Large intestine (tissue), 3 donors: ENCODE results near the gene PARVG. TPM values are rescaled to one million over a fixed set of nuclear protein-coding genes. Genes with fewer than 3 reads are reported as not detected.

Source experiments
- DNase-seq, 2 donors: peaks; one replicate each; pipeline versions ENCODE4 v3.0.0 to v3.0.0-alpha.2; 2013
- H3K27ac ChIP-seq: one replicate; pipeline ENCODE4 v1.5.1; 2013; ENCODE audit warnings: low read length
- H3K27me3 ChIP-seq: 2 replicates; pipeline ENCODE4 v1.6.1; 2013; ENCODE audit warnings: low read length; ENCODE audit not compliant: control insufficient read depth, insufficient read depth
- H3K36me3 ChIP-seq: 2 replicates; pipeline ENCODE4 v1.6.1; 2013; ENCODE audit warnings: low read length; ENCODE audit not compliant: control insufficient read depth, insufficient read depth
- H3K4me1 ChIP-seq: one replicate; pipeline ENCODE4 v1.6.1; 2013; ENCODE audit warnings: low read length; ENCODE audit not compliant: control insufficient read depth, insufficient read depth
- H3K4me3 ChIP-seq: one replicate; pipeline ENCODE4 v1.5.1; 2013; ENCODE audit warnings: low read length
- H3K9me3 ChIP-seq: one replicate; pipeline ENCODE4 v1.6.1; 2013; ENCODE audit warnings: mild to moderate bottlenecking, low read depth, low read length, moderate library complexity; ENCODE audit not compliant: control insufficient read depth
- WGBS: methylation state at CpG from one replicate; pipeline ENCODE4 v1.1.5; 2013; ENCODE audit warnings: low lambda C conversion rate; ENCODE audit not compliant: insufficient coverage; 5-methylcytosine and 5-hydroxymethylcytosine counted together
- polyA plus RNA-seq: library from polyadenylated mRNA; unstranded; fragments of 120-200 nt; gene quantifications from one replicate; pipeline ENCODE4 v1.2.1, GENCODE V29; 2013

The PARVG gene
- polyA plus RNA-seq, 1 donor, result 6.7 TPM

GRCh38 chr22:44154436-44154942, 26.2 kb upstream of the PARVG start:
- H3K4me3 ChIP-seq, result no peak overlapping the region
- no peak overlapping the region for H3K27ac ChIP-seq
- H3K36me3 ChIP-seq, result no peaks in the 10 kb centered on the region
- no peaks in the 10 kb centered on the region for H3K4me1 ChIP-seq
- WGBS, result no CpG with 5 or more reads among the region's 2 CpGs
- no peaks in the 10 kb centered on the region for H3K9me3 ChIP-seq
- no peak for DNase-seq
- H3K27me3 ChIP-seq, result no peaks in the 10 kb centered on the region

DNA sequence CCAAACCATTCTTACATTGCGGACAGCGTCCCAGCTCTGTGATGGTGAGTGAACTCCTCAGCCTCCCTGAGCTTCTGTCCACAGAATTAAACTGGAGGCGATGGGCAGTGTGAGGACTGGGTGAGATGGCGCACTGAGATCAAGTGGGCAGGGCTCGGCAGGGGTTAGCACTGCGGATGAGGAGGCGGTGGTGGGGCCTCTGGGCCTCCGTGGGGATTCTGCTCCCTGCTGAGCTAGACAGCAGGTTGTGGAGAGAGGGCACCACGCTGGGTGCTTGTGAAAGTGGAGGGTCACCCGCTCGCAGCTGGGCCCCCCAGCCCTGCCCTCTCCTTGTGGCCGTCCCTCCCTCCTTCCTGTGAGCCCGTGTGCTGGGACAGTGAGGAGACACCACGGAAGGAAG, 25.6 kb upstream of the PARVG start:
- Histone ChIP-seq H3K9me3 (no peaks in the 10 kb centered on the region), H3K36me3 (no peaks in the 10 kb centered on the region), H3K27me3 (no peaks in the 10 kb centered on the region), H3K4me1 (no peaks in the 10 kb centered on the region), H3K27ac (no peak overlapping the region), H3K4me3 (no peak overlapping the region)
- DNase-seq, result no peak
- WGBS, result no CpG with 5 or more reads among the region's 14 CpGs

GRCh38 chr22:44157916-44158618, 22.7 kb upstream of the PARVG start:
- no peaks in the 10 kb centered on the region for H3K36me3 ChIP-seq
- WGBS, result 88% methylated on average over 6 of the region's 13 CpGs
- H3K27ac ChIP-seq, result no peak overlapping the region
- no peaks in the 10 kb centered on the region for H3K27me3 ChIP-seq
- H3K9me3 ChIP-seq, result no peaks in the 10 kb centered on the region
- H3K4me1 ChIP-seq, result no peaks in the 10 kb centered on the region
- DNase-seq, result no peak
- H3K4me3 ChIP-seq, result no peak overlapping the region

GRCh38 chr22:44158816-44159215, 21.9 kb upstream of the PARVG start:
- WGBS, result no CpG with 5 or more reads among the region's 8 CpGs
- Histone ChIP-seq H3K27me3 (no peaks in the 10 kb centered on the region), H3K36me3 (no peaks in the 10 kb centered on the region), H3K27ac (no peak overlapping the region), H3K9me3 (no peaks in the 10 kb centered on the region), H3K4me1 (no peaks in the 10 kb centered on the region), H3K4me3 (no peak overlapping the region)
- DNase-seq, result no peak

- Histone ChIP-seq H3K27ac (no peak overlapping the region), H3K4me3 (no peak overlapping the region), H3K4me1 (no peaks in the 10 kb centered on the region), H3K27me3 (no peaks in the 10 kb centered on the region), H3K9me3 (no peaks in the 10 kb centered on the region), H3K36me3 (no peaks in the 10 kb centered on the region)
- 67% methylated on average over 1 of the region's 7 CpGs for WGBS
- DNase-seq, result no peak
Measured at GRCh38 chr22:44159221-44159620, 21.5 kb upstream of the PARVG start.

DNA sequence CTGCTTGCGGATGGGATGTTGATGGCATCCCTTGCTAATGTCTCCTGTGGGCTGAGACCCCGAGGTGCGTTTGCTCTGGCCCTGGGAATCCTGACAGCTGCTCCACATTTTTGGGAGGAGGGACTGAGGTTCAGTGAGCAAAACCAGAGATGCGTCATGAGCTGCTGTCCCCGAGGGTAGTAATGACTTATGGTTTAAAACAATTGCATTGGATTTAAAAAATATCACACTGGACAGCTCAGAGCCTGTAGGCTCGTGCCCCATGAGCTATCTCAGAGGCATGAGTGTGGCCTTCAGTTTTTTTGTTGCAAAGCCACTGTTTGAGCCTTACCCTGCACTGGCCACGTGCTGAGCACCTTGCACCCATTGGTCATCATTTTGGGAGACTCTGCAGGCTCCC, 20.9 kb upstream of the PARVG start:
- Histone ChIP-seq H3K27me3 (no peaks in the 10 kb centered on the region), H3K27ac (no peak overlapping the region), H3K4me3 (no peak overlapping the region), H3K4me1 (no peaks in the 10 kb centered on the region), H3K36me3 (no peaks in the 10 kb centered on the region), H3K9me3 (no peaks in the 10 kb centered on the region)
- DNase-seq, result no peak
- no CpG with 5 or more reads among the region's 7 CpGs for WGBS

DNA sequence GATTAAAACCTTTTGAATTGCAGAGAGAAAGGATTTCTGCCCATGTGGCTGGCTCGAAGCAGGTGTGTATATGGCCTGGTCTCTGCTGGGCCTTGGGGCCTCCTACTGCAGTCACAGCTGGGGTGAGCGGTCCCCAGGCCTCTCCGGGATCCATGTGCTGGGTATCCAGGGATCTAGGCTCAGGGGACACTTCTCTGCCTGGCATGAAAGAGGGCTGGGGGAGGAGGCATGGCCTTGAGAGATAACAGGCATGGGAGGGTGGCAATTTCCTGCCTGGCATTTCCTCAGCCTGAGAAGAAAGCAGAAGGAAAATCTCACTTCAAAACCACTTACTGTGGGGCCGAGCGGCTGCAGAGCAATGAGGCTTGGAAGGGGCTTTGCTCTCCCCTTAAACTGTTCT, 20.3 kb upstream of the PARVG start:
- Histone ChIP-seq H3K27me3 (no peaks in the 10 kb centered on the region), H3K27ac (no peak overlapping the region), H3K4me1 (no peaks in the 10 kb centered on the region), H3K36me3 (no peaks in the 10 kb centered on the region), H3K4me3 (no peak overlapping the region), H3K9me3 (no peaks in the 10 kb centered on the region)
- DNase-seq, result no peak
- no CpG with 5 or more reads among the region's 5 CpGs for WGBS

GRCh38 chr22:44161673-44162072, 19.1 kb upstream of the PARVG start:
- Histone ChIP-seq H3K4me3 (no peak overlapping the region), H3K9me3 (no peaks in the 10 kb centered on the region), H3K27me3 (no peaks in the 10 kb centered on the region), H3K4me1 (no peaks in the 10 kb centered on the region), H3K36me3 (no peaks in the 10 kb centered on the region), H3K27ac (no peak overlapping the region)
- DNase-seq, result no peak
- WGBS, result no CpG with 5 or more reads among the region's 11 CpGs

DNA sequence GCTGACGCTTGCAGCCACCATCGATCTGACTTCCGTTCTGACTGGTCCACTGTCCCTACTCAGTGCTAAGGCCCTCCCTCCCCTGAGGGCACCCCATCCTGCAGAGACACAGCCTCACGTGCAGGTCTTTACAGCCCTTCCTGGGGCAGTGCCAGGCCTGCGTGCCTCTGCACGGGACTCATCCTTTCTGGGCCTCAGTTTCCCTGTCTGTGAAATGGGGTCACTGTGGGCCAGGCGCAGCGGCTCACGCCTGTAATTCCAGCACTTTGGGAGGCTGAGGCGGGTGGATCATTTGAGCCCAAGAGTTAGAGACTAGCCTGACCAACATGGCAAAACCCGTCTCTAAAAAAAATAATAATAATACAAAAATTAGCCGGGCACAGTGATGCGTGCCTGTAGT, 17.8 kb upstream of the PARVG start:
- Histone ChIP-seq H3K27ac (no peak overlapping the region), H3K4me1 (no peaks in the 10 kb centered on the region), H3K4me3 (no peak overlapping the region), H3K9me3 (no peaks in the 10 kb centered on the region), H3K27me3 (no peaks in the 10 kb centered on the region), H3K36me3 (no peaks in the 10 kb centered on the region)
- DNase-seq, result no peak
- no CpG with 5 or more reads among the region's 13 CpGs for WGBS

- no peaks in the 10 kb centered on the region for H3K27me3 ChIP-seq
- WGBS, result no CpG with 5 or more reads among the region's 18 CpGs
Measured at GRCh38 chr22:44163536-44163935, 17.2 kb upstream of the PARVG start.

GRCh38 chr22:44164031-44164430, 16.7 kb upstream of the PARVG start:
- Histone ChIP-seq H3K36me3 (no peaks in the 10 kb centered on the region), H3K9me3 (no peaks in the 10 kb centered on the region), H3K27ac (no peak overlapping the region), H3K27me3 (no peaks in the 10 kb centered on the region), H3K4me1 (no peaks in the 10 kb centered on the region), H3K4me3 (no peak overlapping the region)
- no CpG with 5 or more reads among the region's 11 CpGs for WGBS
- DNase-seq, result no peak

More at GRCh38 chr22:44163536-44163935, 17.2 kb upstream of the PARVG start:
- no peaks in the 10 kb centered on the region for H3K4me1 ChIP-seq
- H3K4me3 ChIP-seq, result no peak overlapping the region
- no peak overlapping the region for H3K27ac ChIP-seq
- no peak for DNase-seq
- H3K36me3 ChIP-seq, result no peaks in the 10 kb centered on the region
- H3K9me3 ChIP-seq, result no peaks in the 10 kb centered on the region
